ENCODE measurements around the gene ATP6V0E2. TPM values are rescaled to one million over a fixed set of nuclear protein-coding genes. Genes with fewer than 3 reads are reported as not detected.

The ATP6V0E2 gene
- total RNA-seq, 1 experiment from 2014 or later = 14.1 TPM

GRCh38 chr7:149882248-149883047 is 8.7 kb downstream of the ATP6V0E2 start:
- Histone ChIP-seq H3K9ac (ENCODE audit: low read length) (no peak overlapping the region), H3K36me3 (ENCODE audit: insufficient read depth, low read length) (no peaks in the 10 kb centered on the region)
- no peak for DNase-seq

GRCh38 chr7:149883048-149883438 is 9.3 kb downstream of the ATP6V0E2 start:
- Histone ChIP-seq H3K27ac (ENCODE audit: low read length) (no peak overlapping the region), H4K20me1 (ENCODE audit: insufficient read depth, low read depth, low read length) (no peaks in the 10 kb centered on the region), H2AFZ (ENCODE audit: low read length) (no peak overlapping the region), H3K4me3 (ENCODE audit: low read length) (no peak overlapping the region), H3K9me3 (ENCODE audit: low read length) (no peaks in the 10 kb centered on the region), H3K79me2 (ENCODE audit: low read length) (no peaks in the 10 kb centered on the region), H3K9me2 (replicated peaks; ENCODE audit: insufficient read depth, low read length) (no peaks in the 10 kb centered on the region), H3K27me3 (ENCODE audit: low read length) (no peaks in the 10 kb centered on the region), H3K36me3 (ENCODE audit: insufficient read depth, low read length) (no peaks in the 10 kb centered on the region), H3K9ac (ENCODE audit: low read length) (no peak overlapping the region), H3K4me1 (ENCODE audit: low read length) (no peaks in the 10 kb centered on the region), H3K4me2 (ENCODE audit: low read depth, low read length, poor library complexity, severe bottlenecking) (no peak overlapping the region)
- DNase-seq = no peak

More at GRCh38 chr7:149882248-149883047, 8.7 kb downstream of the ATP6V0E2 start:
- Histone ChIP-seq H2AFZ (ENCODE audit: low read length) (no peak overlapping the region), H3K79me2 (ENCODE audit: low read length) (no peaks in the 10 kb centered on the region), H3K4me1 (ENCODE audit: low read length) (no peaks in the 10 kb centered on the region), H3K27me3 (ENCODE audit: low read length) (no peaks in the 10 kb centered on the region), H3K9me3 (ENCODE audit: low read length) (no peaks in the 10 kb centered on the region), H3K9me2 (replicated peaks; ENCODE audit: insufficient read depth, low read length) (no peaks in the 10 kb centered on the region), H3K4me2 (ENCODE audit: low read depth, low read length, poor library complexity, severe bottlenecking) (no peak overlapping the region), H3K27ac (ENCODE audit: low read length) (no peak overlapping the region), H3K4me3 (ENCODE audit: low read length) (no peak overlapping the region), H4K20me1 (ENCODE audit: insufficient read depth, low read depth, low read length) (no peaks in the 10 kb centered on the region)

GRCh38 chr7:149883452-149883861 is 9.7 kb downstream of the ATP6V0E2 start:
- Histone ChIP-seq H3K4me1 (ENCODE audit: low read length) (no peaks in the 10 kb centered on the region), H3K4me2 (ENCODE audit: low read depth, low read length, poor library complexity, severe bottlenecking) (no peak overlapping the region)
- peak; percentile 85 for DNase-seq

GRCh38 chr7:149884016-149884415 is 10.2 kb downstream of the ATP6V0E2 start:
- Histone ChIP-seq H3K4me2 (ENCODE audit: low read depth, low read length, poor library complexity, severe bottlenecking) (no peak overlapping the region), H3K9me2 (replicated peaks; ENCODE audit: insufficient read depth, low read length) (no peaks in the 10 kb centered on the region), H4K20me1 (ENCODE audit: insufficient read depth, low read depth, low read length) (no peaks in the 10 kb centered on the region), H3K4me1 (ENCODE audit: low read length) (no peaks in the 10 kb centered on the region), H3K27me3 (ENCODE audit: low read length) (no peaks in the 10 kb centered on the region), H3K27ac (ENCODE audit: low read length) (no peak overlapping the region), H3K79me2 (ENCODE audit: low read length) (no peaks in the 10 kb centered on the region), H3K9me3 (ENCODE audit: low read length) (no peaks in the 10 kb centered on the region), H3K9ac (ENCODE audit: low read length) (no peak overlapping the region), H2AFZ (ENCODE audit: low read length) (no peak overlapping the region), H3K4me3 (ENCODE audit: low read length) (no peak overlapping the region), H3K36me3 (ENCODE audit: insufficient read depth, low read length) (no peaks in the 10 kb centered on the region)
- DNase-seq = no peak

More at GRCh38 chr7:149883452-149883861, 9.7 kb downstream of the ATP6V0E2 start:
- no peaks in the 10 kb centered on the region for H4K20me1 ChIP-seq (ENCODE audit: insufficient read depth, low read depth, low read length)
- no peak overlapping the region for H3K27ac ChIP-seq (ENCODE audit: low read length)
- H3K36me3 ChIP-seq (ENCODE audit: insufficient read depth, low read length) = no peaks in the 10 kb centered on the region
- H3K9ac ChIP-seq (ENCODE audit: low read length) = no peak overlapping the region
- no peaks in the 10 kb centered on the region for H3K9me2 ChIP-seq (replicated peaks; ENCODE audit: insufficient read depth, low read length)
- H3K27me3 ChIP-seq (ENCODE audit: low read length) = no peaks in the 10 kb centered on the region
- H3K79me2 ChIP-seq (ENCODE audit: low read length) = no peaks in the 10 kb centered on the region
- no peak overlapping the region for H2AFZ ChIP-seq (ENCODE audit: low read length)
- no peak overlapping the region for H3K4me3 ChIP-seq (ENCODE audit: low read length)
- H3K9me3 ChIP-seq (ENCODE audit: low read length) = no peaks in the 10 kb centered on the region

GRCh38 chr7:149884541-149884940 is 10.8 kb downstream of the ATP6V0E2 start:
- Histone ChIP-seq H3K9ac (ENCODE audit: low read length) (no peak overlapping the region), H3K4me1 (ENCODE audit: low read length) (no peaks in the 10 kb centered on the region), H3K4me2 (ENCODE audit: low read depth, low read length, poor library complexity, severe bottlenecking) (no peak overlapping the region), H3K36me3 (ENCODE audit: insufficient read depth, low read length) (no peaks in the 10 kb centered on the region), H3K79me2 (ENCODE audit: low read length) (no peaks in the 10 kb centered on the region), H3K27me3 (ENCODE audit: low read length) (no peaks in the 10 kb centered on the region), H3K9me3 (ENCODE audit: low read length) (no peaks in the 10 kb centered on the region), H3K4me3 (ENCODE audit: low read length) (no peak overlapping the region), H3K27ac (ENCODE audit: low read length) (no peak overlapping the region), H2AFZ (ENCODE audit: low read length) (no peak overlapping the region), H3K9me2 (replicated peaks; ENCODE audit: insufficient read depth, low read length) (no peaks in the 10 kb centered on the region), H4K20me1 (ENCODE audit: insufficient read depth, low read depth, low read length) (no peaks in the 10 kb centered on the region)
- DNase-seq = no peak

- no peak overlapping the region for H3K9ac ChIP-seq (ENCODE audit: low read length)
- H3K36me3 ChIP-seq (ENCODE audit: insufficient read depth, low read length) = no peaks in the 10 kb centered on the region
- H2AFZ ChIP-seq (ENCODE audit: low read length) = no peak overlapping the region
- no peak overlapping the region for H3K4me3 ChIP-seq (ENCODE audit: low read length)
- H3K9me2 ChIP-seq (replicated peaks; ENCODE audit: insufficient read depth, low read length) = no peaks in the 10 kb centered on the region
- no peaks in the 10 kb centered on the region for H4K20me1 ChIP-seq (ENCODE audit: insufficient read depth, low read depth, low read length)
- no peaks in the 10 kb centered on the region for H3K27me3 ChIP-seq (ENCODE audit: low read length)
- H3K4me1 ChIP-seq (ENCODE audit: low read length) = no peaks in the 10 kb centered on the region
- H3K4me2 ChIP-seq (ENCODE audit: low read depth, low read length, poor library complexity, severe bottlenecking) = no peak overlapping the region
- no peaks in the 10 kb centered on the region for H3K79me2 ChIP-seq (ENCODE audit: low read length)
- DNase-seq = no peak
- H3K9me3 ChIP-seq (ENCODE audit: low read length) = no peaks in the 10 kb centered on the region
- H3K27ac ChIP-seq (ENCODE audit: low read length) = no peak overlapping the region
Observed at GRCh38 chr7:149885191-149886017, 11.6 kb downstream of the ATP6V0E2 start.

GRCh38 chr7:149886018-149886415 is 12.2 kb downstream of the ATP6V0E2 start:
- no peaks in the 10 kb centered on the region for H3K27me3 ChIP-seq (ENCODE audit: low read length)
- H3K4me2 ChIP-seq (ENCODE audit: low read depth, low read length, poor library complexity, severe bottlenecking) = no peak overlapping the region
- no peaks in the 10 kb centered on the region for H4K20me1 ChIP-seq (ENCODE audit: insufficient read depth, low read depth, low read length)
- no peak for DNase-seq
- no peak overlapping the region for H2AFZ ChIP-seq (ENCODE audit: low read length)
- no peaks in the 10 kb centered on the region for H3K9me3 ChIP-seq (ENCODE audit: low read length)
- no peaks in the 10 kb centered on the region for H3K36me3 ChIP-seq (ENCODE audit: insufficient read depth, low read length)
- no peak overlapping the region for H3K9ac ChIP-seq (ENCODE audit: low read length)
- H3K79me2 ChIP-seq (ENCODE audit: low read length) = no peaks in the 10 kb centered on the region
- H3K27ac ChIP-seq (ENCODE audit: low read length) = no peak overlapping the region
- no peak overlapping the region for H3K4me3 ChIP-seq (ENCODE audit: low read length)
- H3K9me2 ChIP-seq (replicated peaks; ENCODE audit: insufficient read depth, low read length) = no peaks in the 10 kb centered on the region
- no peaks in the 10 kb centered on the region for H3K4me1 ChIP-seq (ENCODE audit: low read length)

- H3K9me3 ChIP-seq (ENCODE audit: low read length) = no peaks in the 10 kb centered on the region
- no peaks in the 10 kb centered on the region for H3K27me3 ChIP-seq (ENCODE audit: low read length)
Observed at GRCh38 chr7:149887311-149887710, 13.5 kb downstream of the ATP6V0E2 start.

More at GRCh38 chr7:149887311-149887710, 13.5 kb downstream of the ATP6V0E2 start:
- Histone ChIP-seq H3K9me2 (replicated peaks; ENCODE audit: insufficient read depth, low read length) (no peaks in the 10 kb centered on the region), H3K4me1 (ENCODE audit: low read length) (no peaks in the 10 kb centered on the region), H3K9ac (ENCODE audit: low read length) (no peak overlapping the region), H3K36me3 (ENCODE audit: insufficient read depth, low read length) (no peaks in the 10 kb centered on the region), H4K20me1 (ENCODE audit: insufficient read depth, low read depth, low read length) (no peaks in the 10 kb centered on the region), H3K79me2 (ENCODE audit: low read length) (no peaks in the 10 kb centered on the region), H3K4me2 (ENCODE audit: low read depth, low read length, poor library complexity, severe bottlenecking) (no peak overlapping the region), H3K27ac (ENCODE audit: low read length) (no peak overlapping the region), H2AFZ (ENCODE audit: low read length) (no peak overlapping the region), H3K4me3 (ENCODE audit: low read length) (no peak overlapping the region)
- DNase-seq = no peak

Measured in Karpas-422 (cell line).